HG03108 (cell line): Measurements from ENCODE around the gene PLA2G6.
"Not testable (repeated sequence)": the region's sequence is repeated elsewhere in the genome, so short reads cannot be mapped to it uniquely, and the experiment has no call there.

Experiments
- ATAC-seq: cut with Tn5 transposase; IDR thresholded peaks from one replicate; pipeline ENCODE4 v1.9.1; 2021; ENCODE audit warnings: moderate library complexity; ENCODE audit not compliant: unreplicated experiment

Gene PLA2G6

GRCh38 chr22:38135133-38135706 lies 46.4 kb downstream of the PLA2G6 start:
- ATAC-seq, result no peak

- no peak for ATAC-seq
Observed at GRCh38 chr22:38133331-38133730, 48.3 kb downstream of the PLA2G6 start.

GRCh38 chr22:38132794-38133193 lies 48.8 kb downstream of the PLA2G6 start:
- no peak for ATAC-seq

GRCh38 chr22:38132136-38132535 lies 49.5 kb downstream of the PLA2G6 start:
- no peak for ATAC-seq

- ATAC-seq, result no peak
Observed at GRCh38 chr22:38131399-38131798, 50.2 kb downstream of the PLA2G6 start.

- no peak for ATAC-seq
Observed at GRCh38 chr22:38129856-38130255, 51.8 kb downstream of the PLA2G6 start.

GRCh38 chr22:38129021-38129420 lies 52.6 kb downstream of the PLA2G6 start:
- ATAC-seq, result no peak

- no peak for ATAC-seq
Observed at GRCh38 chr22:38127869-38128268, 53.8 kb downstream of the PLA2G6 start.

- ATAC-seq, result no peak
Observed at GRCh38 chr22:38126928-38127668, 54.5 kb downstream of the PLA2G6 start.

- ATAC-seq, result no peak
Observed at GRCh38 chr22:38125751-38126201, 55.9 kb downstream of the PLA2G6 start.

- ATAC-seq, result no peak
Observed at GRCh38 chr22:38125038-38125610, 56.5 kb downstream of the PLA2G6 start.

GRCh38 chr22:38124236-38124974 lies 57.2 kb downstream of the PLA2G6 start:
- no peak for ATAC-seq

- no peak for ATAC-seq
Observed at GRCh38 chr22:38122616-38123015, 59.0 kb downstream of the PLA2G6 start.

GRCh38 chr22:38120359-38121110 lies 61.1 kb downstream of the PLA2G6 start:
- no peak for ATAC-seq

GRCh38 chr22:38118747-38119146 lies 62.9 kb downstream of the PLA2G6 start:
- not testable (repeated sequence) for ATAC-seq

GRCh38 chr22:38118182-38118581 lies 63.4 kb downstream of the PLA2G6 start:
- ATAC-seq, result no peak

- not testable (repeated sequence) for ATAC-seq
Observed at GRCh38 chr22:38117556-38117955, 64.1 kb downstream of the PLA2G6 start.

GRCh38 chr22:38115423-38116205 lies 66.0 kb downstream of the PLA2G6 start:
- no peak for ATAC-seq

- ATAC-seq, result no peak
Observed at GRCh38 chr22:38114484-38115398, 66.9 kb downstream of the PLA2G6 start.
